Heart left ventricle (tissue), 16 donors: ENCODE measurements around the gene NEK2. TPM values are rescaled to one million over a fixed set of nuclear protein-coding genes. Genes with fewer than 3 reads are reported as not detected.
A peak's percentile ranks its signal among the peaks of the same experiment; 100 is the strongest.

ENCODE experiments used
- ATAC-seq, 4 donors: fragments of 200-7000 bp; cut with Tn5 transposase; one replicate each; pipeline ENCODE4 v1.9.1; 2020 to 2022; ENCODE audit warnings: moderate library complexity in 4 of 4, mild to moderate bottlenecking in 3 of 4, moderate number of reproducible peaks in 1 of 4
- DNase-seq, 5 donors: peaks; one replicate each; pipeline ENCODE4 v3.0.0-alpha.2; 2020
- H3K27ac ChIP-seq, 12 donors: fragments of 200-600 bp; sonication (generic) in 4 of 12; one replicate each; pipeline versions ENCODE4 v1.5.0 to v1.8.0; 2016 to 2022; ENCODE audit warnings: mild to moderate bottlenecking in 2 of 12
- H3K27me3 ChIP-seq, 9 donors: fragments of 200-600 bp; sonication (generic) in 2 of 9; one replicate each; pipeline versions ENCODE4 v1.5.1 to v1.8.0; 2016 to 2022; ENCODE audit warnings: mild to moderate bottlenecking in 3 of 9
- H3K36me3 ChIP-seq, 9 donors: fragments of 200-600 bp; sonication (generic) in 2 of 9; one replicate each; pipeline versions ENCODE4 v1.5.0 to v1.8.0; 2018 to 2022; ENCODE audit warnings: mild to moderate bottlenecking in 2 of 9
- H3K4me1 ChIP-seq, 12 donors: fragments of 200-600 bp; sonication (generic) in 4 of 12; one replicate each; pipeline versions ENCODE4 v1.5.0 to v1.8.0; 2016 to 2022; ENCODE audit warnings: mild to moderate bottlenecking in 3 of 12
- H3K4me3 ChIP-seq, 12 donors: fragments of 200-600 bp; sonication (generic) in 4 of 12; one replicate each; pipeline versions ENCODE4 v1.5.0 to v1.8.0; 2017 to 2022; ENCODE audit warnings: mild to moderate bottlenecking in 9 of 12, moderate library complexity in 4 of 12
- H3K9me3 ChIP-seq, 12 donors: fragments of 200-600 bp; sonication (generic) in 4 of 12; one replicate each; pipeline versions ENCODE4 v1.5.0 to v1.8.0; 2016 to 2022; ENCODE audit warnings: mild to moderate bottlenecking in 1 of 12
- POLR2A ChIP-seq, 2 donors: fragments of 450-650 bp; IDR thresholded peaks; one replicate each; pipeline ENCODE4 v1.6.1; 2017; ENCODE audit warnings: antibody characterized with exemption in 2 of 2, mild to moderate bottlenecking in 2 of 2, moderate library complexity in 2 of 2
- WGBS, 4 donors: extraction: QIAGEN DNeasy Blood & Tissue Kit in 2 of 4; methylation state at CpG; one replicate each; pipeline versions ENCODE4 v1.1.5 to v1.1.7; 2013 to 2018; 5-methylcytosine and 5-hydroxymethylcytosine counted together
- intact Hi-C, 10 donors: fragments of 100-400 bp; cut with DNase I; formaldehyde crosslinking; loops; one replicate each; pipeline versions ENCODE4 v1.11.1 to v1.14.2; 2022
- polyA plus RNA-seq, 2 donors: library from polyadenylated mRNA; stranded (reverse); fragments of 200-250 nt; gene quantifications; one replicate each; pipeline ENCODE4 v1.2.3, GENCODE V29; 2013
- total RNA-seq, 9 donors: library from RNA; depleted of rRNA in 2 of 9; stranded (reverse); fragments of >200 nt in 2 of 9; fragmentation: NEBNext Ultra II Directional in 3 of 9; extraction: Animal tissue kit (Norgen Biotek cat#: 25700) in 3 of 9; gene quantifications; one replicate each; pipeline versions ENCODE4 v1.1.0 to v1.2.4, GENCODE V29; 2016 to 2023
- TF ChIP-seq, protein P1 (sequence below), 12 donors: fragments of 200-600 bp; sonication (generic) in 4 of 12; IDR thresholded peaks; one replicate each; pipeline versions ENCODE4 v1.5.0 to v1.8.0; 2018 to 2022; ENCODE audit warnings: antibody characterized with exemption in 12 of 12, mild to moderate bottlenecking in 5 of 12
- donor health status: ischemic (EF 13 %, LVEDD 7.1; RV severe dilation, severe dysfunction).
- donor health status: healthy with polysubstance abuse.
- donor health status: DM: no; HTN: yes; CAD: no.
- donor health status: DM: no; HTN: no; CAD: no.
- donor health status: ischemic (EF 25% LVEDD 6.9; RV normal size, moderate dysfunction).
- donor health status: ischemic (EF 25% LVEDD 5.7; RV mildly dilated, moderate dysfunction).
- donor health status: healthy.
- donor health status: DM: yes; HTN: yes; CAD: no.
- donor health status: ischemic (EF 35%, LVEDD 5.7; RV mildly dilated, moderate dysfunction).
- donor health status: nonischemic (EF 11% LVEDD 7.7; RV severe dilation, severe dysfunction).
- donor health status: DM: yes; HTN: yes; CAD: no.
- donor health status: PGD.
- donor health status: ischemic (EF 29% LVEDD 5.4; RV normal size, mild dysfunction).
- donor health status: nonischemic (EF 23%, LVEDD 6.1; RV moderate dilation, normal function).

Gene NEK2
- total and polyA plus RNA-seq, 11 donors, result 0.10 to 2.5 (median 0.31) TPM; not detected in 5

DNA sequence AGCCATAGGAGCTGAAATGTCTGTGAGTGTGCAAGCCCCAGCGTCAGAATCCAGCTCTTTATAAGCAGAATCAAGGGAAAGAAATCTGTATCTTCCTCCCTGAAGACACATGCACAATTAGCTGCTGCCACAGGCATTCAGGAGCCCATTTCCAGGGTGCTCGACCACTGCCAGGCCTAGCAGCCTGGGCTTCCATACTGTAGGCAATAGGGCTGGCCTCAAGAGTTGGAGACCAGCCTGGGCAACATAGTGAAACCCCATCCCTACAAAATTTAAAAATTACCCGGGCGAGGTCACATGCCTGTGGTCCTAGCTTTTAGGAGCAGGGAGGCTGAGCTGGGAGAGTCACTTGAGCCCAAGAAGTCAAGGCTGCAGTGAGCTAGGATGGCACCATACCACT, 41.0 kb downstream of the NEK2 start:
- DNase-seq (no peak), ATAC-seq (no peak)
- TF ChIP-seq, protein P1, sequence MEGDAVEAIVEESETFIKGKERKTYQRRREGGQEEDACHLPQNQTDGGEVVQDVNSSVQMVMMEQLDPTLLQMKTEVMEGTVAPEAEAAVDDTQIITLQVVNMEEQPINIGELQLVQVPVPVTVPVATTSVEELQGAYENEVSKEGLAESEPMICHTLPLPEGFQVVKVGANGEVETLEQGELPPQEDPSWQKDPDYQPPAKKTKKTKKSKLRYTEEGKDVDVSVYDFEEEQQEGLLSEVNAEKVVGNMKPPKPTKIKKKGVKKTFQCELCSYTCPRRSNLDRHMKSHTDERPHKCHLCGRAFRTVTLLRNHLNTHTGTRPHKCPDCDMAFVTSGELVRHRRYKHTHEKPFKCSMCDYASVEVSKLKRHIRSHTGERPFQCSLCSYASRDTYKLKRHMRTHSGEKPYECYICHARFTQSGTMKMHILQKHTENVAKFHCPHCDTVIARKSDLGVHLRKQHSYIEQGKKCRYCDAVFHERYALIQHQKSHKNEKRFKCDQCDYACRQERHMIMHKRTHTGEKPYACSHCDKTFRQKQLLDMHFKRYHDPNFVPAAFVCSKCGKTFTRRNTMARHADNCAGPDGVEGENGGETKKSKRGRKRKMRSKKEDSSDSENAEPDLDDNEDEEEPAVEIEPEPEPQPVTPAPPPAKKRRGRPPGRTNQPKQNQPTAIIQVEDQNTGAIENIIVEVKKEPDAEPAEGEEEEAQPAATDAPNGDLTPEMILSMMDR (IDR thresholded peaks at IDR 0.05), result no peak
- no peak for TF ChIP-seq POLR2A (IDR thresholded peaks at IDR 0.05)
- no peak overlapping the region for H3K4me3 ChIP-seq
- intact Hi-C loops, result loop anchor here in 4 of 10 donors (5.0 kb wide), 1 partner anchor 57 kb away; the partner anchor contains the start of gene SLC30A1 (in 4 of the 4)
- H3K36me3 ChIP-seq, result no peaks in the 10 kb centered on the region
- no peaks in the 10 kb centered on the region for H3K27me3 ChIP-seq
- 92 to 97% (median 94%) methylated on average over 4 of the region's 4 CpGs for WGBS, 4 donors
- H3K27ac ChIP-seq, result no peak overlapping the region
- H3K4me1 ChIP-seq, result peaks cover 0 to 40% (median 17%) of the 10 kb centered on the region in 12 donors
- H3K9me3 ChIP-seq, result no peaks in the 10 kb centered on the region

DNA sequence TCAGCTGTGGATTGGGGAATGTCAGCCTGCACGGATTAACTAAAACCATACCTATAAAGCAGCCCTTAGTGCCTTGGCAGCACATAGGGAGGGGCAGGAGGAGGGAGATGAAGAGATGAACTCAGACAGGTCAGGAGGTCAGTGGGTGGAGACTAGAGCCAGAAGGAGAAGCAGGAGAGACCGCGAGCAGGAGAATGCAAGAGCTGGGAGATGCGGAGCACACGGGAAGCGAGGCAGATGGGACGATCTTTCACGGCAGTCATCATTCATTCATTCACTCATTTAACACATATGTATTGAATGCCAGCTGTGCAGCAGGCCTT, 41.9 kb downstream of the NEK2 start:
- intact Hi-C loops, result loop anchor here in 4 of 10 donors (5.0 kb wide), 1 partner anchor 56 kb away; the partner anchor contains the start of gene SLC30A1 (in 4 of the 4)

GRCh38 chr1:211632808-211633523, 42.5 kb downstream of the NEK2 start:
- intact Hi-C loops, result loop anchor here in 4 of 10 donors (5.0 kb wide), 1 partner anchor 56 kb away; the partner anchor contains the start of gene SLC30A1 (in 4 of the 4)
- peak overlapping the region in 10 of 12 donors; percentile 23 to 88 (median 82) for H3K27ac ChIP-seq
- peak; percentile 77 to 83 (median 81) for ATAC-seq

More for the DNA sequence above, 41.9 kb downstream of the NEK2 start:
- TF ChIP-seq POLR2A (IDR thresholded peaks at IDR 0.05), result no peak
- TF ChIP-seq, protein P1 (IDR thresholded peaks at IDR 0.05), result no peak
- no peak overlapping the region for H3K4me3 ChIP-seq
- no peak for DNase-seq
- no peak for ATAC-seq
- WGBS, 4 donors, result 81 to 87% (median 86%) methylated on average over 8 of the region's 8 CpGs
- peaks cover 0 to 40% (median 17%) of the 10 kb centered on the region in 12 donors for H3K4me1 ChIP-seq
- H3K27ac ChIP-seq, result peak overlapping the region in 7 of 12 donors; percentile 73 to 88 (median 87)
- no peaks in the 10 kb centered on the region for H3K9me3 ChIP-seq
- no peaks in the 10 kb centered on the region for H3K36me3 ChIP-seq
- H3K27me3 ChIP-seq, result no peaks in the 10 kb centered on the region

More at GRCh38 chr1:211632808-211633523, 42.5 kb downstream of the NEK2 start:
- TF ChIP-seq, protein P1 (IDR thresholded peaks at IDR 0.05), result no peak
- H3K9me3 ChIP-seq, result no peaks in the 10 kb centered on the region
- no peak overlapping the region for H3K4me3 ChIP-seq
- H3K27me3 ChIP-seq, result no peaks in the 10 kb centered on the region
- 32 to 59% (median 37%) methylated on average over 3 to 13 of the region's 13 CpGs for WGBS, 4 donors
- peaks cover 0 to 40% (median 17%) of the 10 kb centered on the region in 12 donors for H3K4me1 ChIP-seq
- DNase-seq, result peak; percentile 69 to 88 (median 78)
- no peaks in the 10 kb centered on the region for H3K36me3 ChIP-seq
